ENCODE data around the gene ANXA9.

Gene ANXA9

GRCh38 chr1:150967936-150968335 lies 14.2 kb upstream of the ANXA9 start:
- no peak overlapping the region for H3K4me3 ChIP-seq (ENCODE audit: low read length)
- DNase-seq (ENCODE audit: low read depth) = no peak
- H3K4me1 ChIP-seq (ENCODE audit: control insufficient read depth, insufficient read depth, low read length) = peaks cover 26% of the 10 kb centered on the region
- H3K36me3 ChIP-seq (ENCODE audit: control insufficient read depth, insufficient read depth, low read length, severe bottlenecking) = peaks cover 61% of the 10 kb centered on the region
- no peaks in the 10 kb centered on the region for H3K27me3 ChIP-seq (replicated peaks; ENCODE audit: control insufficient read depth, insufficient read depth, low read length)
- H3K9me3 ChIP-seq (ENCODE audit: control insufficient read depth, low read length) = no peaks in the 10 kb centered on the region
- H3K9ac ChIP-seq (ENCODE audit: low read length) = no peak overlapping the region

GRCh38 chr1:150968491-150968890 lies 13.6 kb upstream of the ANXA9 start:
- H3K9ac ChIP-seq (ENCODE audit: low read length) = no peak overlapping the region
- H3K4me3 ChIP-seq (ENCODE audit: low read length) = no peak overlapping the region
- peaks cover 55% of the 10 kb centered on the region for H3K36me3 ChIP-seq (ENCODE audit: control insufficient read depth, insufficient read depth, low read length, severe bottlenecking)
- H3K4me1 ChIP-seq (ENCODE audit: control insufficient read depth, insufficient read depth, low read length) = peaks cover 32% of the 10 kb centered on the region
- DNase-seq (ENCODE audit: low read depth) = no peak
- no peaks in the 10 kb centered on the region for H3K9me3 ChIP-seq (ENCODE audit: control insufficient read depth, low read length)
- no peaks in the 10 kb centered on the region for H3K27me3 ChIP-seq (replicated peaks; ENCODE audit: control insufficient read depth, insufficient read depth, low read length)

- H3K4me1 ChIP-seq (ENCODE audit: control insufficient read depth, insufficient read depth, low read length) = peaks cover 32% of the 10 kb centered on the region
- no peak for DNase-seq (ENCODE audit: low read depth)
- no peaks in the 10 kb centered on the region for H3K9me3 ChIP-seq (ENCODE audit: control insufficient read depth, low read length)
- no peak overlapping the region for H3K9ac ChIP-seq (ENCODE audit: low read length)
- H3K4me3 ChIP-seq (ENCODE audit: low read length) = no peak overlapping the region
- H3K27me3 ChIP-seq (replicated peaks; ENCODE audit: control insufficient read depth, insufficient read depth, low read length) = no peaks in the 10 kb centered on the region
- H3K36me3 ChIP-seq (ENCODE audit: control insufficient read depth, insufficient read depth, low read length, severe bottlenecking) = peaks cover 44% of the 10 kb centered on the region
Measured at GRCh38 chr1:150969626-150970025, 12.5 kb upstream of the ANXA9 start.

- Histone ChIP-seq H3K4me1 (ENCODE audit: control insufficient read depth, insufficient read depth, low read length) (peaks cover 32% of the 10 kb centered on the region), H3K9me3 (ENCODE audit: control insufficient read depth, low read length) (no peaks in the 10 kb centered on the region), H3K36me3 (ENCODE audit: control insufficient read depth, insufficient read depth, low read length, severe bottlenecking) (peaks cover 30% of the 10 kb centered on the region), H3K4me3 (ENCODE audit: low read length) (peak overlapping the region; percentile 91), H3K9ac (ENCODE audit: low read length) (peak overlapping the region; percentile 94), H3K27me3 (replicated peaks; ENCODE audit: control insufficient read depth, insufficient read depth, low read length) (no peaks in the 10 kb centered on the region)
- peak; percentile 84 for DNase-seq (ENCODE audit: low read depth)
Measured at GRCh38 chr1:150970808-150971582, 11.1 kb upstream of the ANXA9 start.

GRCh38 chr1:150971583-150972416 lies 10.3 kb upstream of the ANXA9 start:
- peak overlapping the region; percentile 91 for H3K4me3 ChIP-seq (ENCODE audit: low read length)
- H3K36me3 ChIP-seq (ENCODE audit: control insufficient read depth, insufficient read depth, low read length, severe bottlenecking) = peaks cover 22% of the 10 kb centered on the region
- peak; percentile 23 for DNase-seq (ENCODE audit: low read depth)
- H3K27me3 ChIP-seq (replicated peaks; ENCODE audit: control insufficient read depth, insufficient read depth, low read length) = no peaks in the 10 kb centered on the region
- peaks cover 32% of the 10 kb centered on the region for H3K4me1 ChIP-seq (ENCODE audit: control insufficient read depth, insufficient read depth, low read length)
- no peaks in the 10 kb centered on the region for H3K9me3 ChIP-seq (ENCODE audit: control insufficient read depth, low read length)
- H3K9ac ChIP-seq (ENCODE audit: low read length) = peak overlapping the region; percentile 94

DNA sequence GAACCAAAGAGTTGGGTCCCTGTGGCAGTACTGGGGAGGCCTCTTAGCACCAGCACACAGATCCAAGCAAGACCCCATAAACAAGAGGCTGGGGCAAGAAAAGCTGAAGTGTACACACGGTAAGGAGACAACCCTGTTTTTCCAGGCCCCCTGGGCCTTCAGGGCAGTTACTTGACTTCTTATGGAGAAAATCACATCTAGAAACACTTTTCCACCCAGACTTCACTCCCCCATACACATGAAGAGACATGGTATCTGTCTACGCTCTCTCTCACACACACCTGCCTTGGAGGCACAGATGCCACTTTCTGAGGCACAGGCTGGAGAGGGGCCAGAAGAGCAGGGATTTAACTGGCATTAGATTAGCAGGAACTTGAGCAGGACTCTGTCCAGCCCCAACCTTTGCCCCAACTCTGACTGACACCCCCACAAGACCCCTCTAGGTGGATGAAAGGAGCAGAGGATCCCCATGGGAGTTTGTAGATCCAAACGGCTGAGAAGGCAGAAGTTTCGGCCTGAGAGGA lies 9.6 kb upstream of the ANXA9 start:
- Histone ChIP-seq H3K36me3 (ENCODE audit: control insufficient read depth, insufficient read depth, low read length, severe bottlenecking) (peaks cover 15% of the 10 kb centered on the region), H3K4me1 (ENCODE audit: control insufficient read depth, insufficient read depth, low read length) (peaks cover 36% of the 10 kb centered on the region), H3K9ac (ENCODE audit: low read length) (peak overlapping the region; percentile 94), H3K4me3 (ENCODE audit: low read length) (peak overlapping the region; percentile 91), H3K9me3 (ENCODE audit: control insufficient read depth, low read length) (no peaks in the 10 kb centered on the region), H3K27me3 (replicated peaks; ENCODE audit: control insufficient read depth, insufficient read depth, low read length) (no peaks in the 10 kb centered on the region)
- peak; percentile 23 for DNase-seq (ENCODE audit: low read depth)

DNA sequence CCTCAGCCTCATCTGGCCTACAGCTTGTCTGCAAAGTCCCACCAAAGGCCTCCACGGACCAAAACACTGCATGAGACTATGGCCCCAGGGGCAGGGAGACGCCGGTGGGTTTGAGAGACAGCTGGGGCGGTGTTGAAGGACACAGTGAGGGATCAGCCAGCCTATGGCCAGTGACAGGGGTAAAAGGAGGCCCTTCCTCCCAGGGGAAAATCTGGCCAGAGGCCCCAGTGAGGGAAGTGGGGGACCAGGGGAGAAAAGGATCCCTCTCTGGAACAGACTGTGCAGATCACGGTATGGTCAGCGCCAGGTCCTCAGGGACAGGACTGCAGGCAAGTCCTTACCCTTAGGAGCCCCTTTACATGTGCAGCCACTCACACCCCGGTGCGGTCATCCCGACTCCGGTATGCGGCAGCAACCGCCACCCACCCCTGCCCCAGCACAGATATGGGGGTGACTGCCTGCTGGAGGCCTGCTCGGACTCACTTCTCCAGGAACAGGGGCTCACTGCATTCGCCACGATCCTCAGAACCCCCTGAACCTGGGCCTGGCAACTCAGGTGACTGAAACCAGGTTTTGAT lies 8.7 kb upstream of the ANXA9 start:
- Histone ChIP-seq H3K9ac (ENCODE audit: low read length) (peak overlapping the region; percentile 94), H3K4me3 (ENCODE audit: low read length) (peak overlapping the region; percentile 91), H3K4me1 (ENCODE audit: control insufficient read depth, insufficient read depth, low read length) (peaks cover 37% of the 10 kb centered on the region), H3K9me3 (ENCODE audit: control insufficient read depth, low read length) (no peaks in the 10 kb centered on the region), H3K27me3 (replicated peaks; ENCODE audit: control insufficient read depth, insufficient read depth, low read length) (no peaks in the 10 kb centered on the region), H3K36me3 (ENCODE audit: control insufficient read depth, insufficient read depth, low read length, severe bottlenecking) (peaks cover 7% of the 10 kb centered on the region)
- peak; percentile 45 for DNase-seq (ENCODE audit: low read depth)

DNA sequence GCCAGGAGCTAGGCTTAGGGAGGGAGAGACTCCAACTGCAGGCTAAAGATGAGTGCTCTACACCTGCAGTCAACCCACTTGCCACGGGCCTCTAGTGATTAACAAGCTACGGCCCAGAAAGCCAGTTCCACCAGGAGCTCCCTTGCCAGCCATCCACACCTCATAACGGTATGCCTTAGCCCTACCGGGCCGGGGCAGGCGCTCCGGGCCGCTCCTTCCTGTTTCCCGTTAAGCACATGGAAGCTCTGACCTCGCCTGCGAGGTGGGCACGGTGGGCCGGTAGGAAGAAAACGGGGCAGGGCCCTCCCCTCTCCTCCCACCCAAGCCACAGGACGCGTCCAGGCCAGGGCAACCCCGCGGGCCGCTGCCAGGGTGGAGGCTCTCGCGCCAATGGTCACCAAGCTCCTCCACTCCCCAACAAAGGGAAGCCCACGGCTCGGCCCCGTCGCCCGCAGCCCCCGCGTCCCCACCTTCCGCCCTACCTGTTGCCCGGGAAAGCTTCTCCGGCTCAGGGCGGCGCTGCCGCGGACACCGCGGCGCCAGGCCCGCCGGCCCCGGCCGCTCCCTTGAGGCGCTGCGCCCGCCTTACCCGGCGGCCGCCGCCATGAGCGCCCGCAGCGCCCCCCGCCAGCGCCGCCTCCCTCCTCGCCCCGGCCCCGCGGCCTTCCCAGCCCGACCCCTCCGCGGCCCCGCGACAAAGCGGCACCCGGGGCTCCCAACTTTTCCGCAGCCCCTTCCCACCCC lies 8.1 kb upstream of the ANXA9 start:
- H3K9me3 ChIP-seq (ENCODE audit: control insufficient read depth, low read length) = no peaks in the 10 kb centered on the region
- peak; percentile 70 for DNase-seq (ENCODE audit: low read depth)
- H3K36me3 ChIP-seq (ENCODE audit: control insufficient read depth, insufficient read depth, low read length, severe bottlenecking) = peaks cover under 1% of the 10 kb centered on the region
- H3K4me1 ChIP-seq (ENCODE audit: control insufficient read depth, insufficient read depth, low read length) = peaks cover 38% of the 10 kb centered on the region
- peak overlapping the region; percentile 91 for H3K4me3 ChIP-seq (ENCODE audit: low read length)
- H3K9ac ChIP-seq (ENCODE audit: low read length) = peak overlapping the region; percentile 94
- H3K27me3 ChIP-seq (replicated peaks; ENCODE audit: control insufficient read depth, insufficient read depth, low read length) = no peaks in the 10 kb centered on the region

GRCh38 chr1:150974580-150975478 lies 7.3 kb upstream of the ANXA9 start, which contains the start of gene CERS2:
TSS of gene CERS2 (minus strand) at chr1:150974835. CDS start at chr1:150969090, 5,745 bp downstream.
- Histone ChIP-seq H3K9me3 (ENCODE audit: control insufficient read depth, low read length) (no peaks in the 10 kb centered on the region), H3K27me3 (replicated peaks; ENCODE audit: control insufficient read depth, insufficient read depth, low read length) (no peaks in the 10 kb centered on the region), H3K4me1 (ENCODE audit: control insufficient read depth, insufficient read depth, low read length) (peaks cover 42% of the 10 kb centered on the region), H3K4me3 (ENCODE audit: low read length) (peak within 1 kb of the TSS; percentile 91), H3K36me3 (ENCODE audit: control insufficient read depth, insufficient read depth, low read length, severe bottlenecking) (no peaks in the 10 kb centered on the region), H3K9ac (ENCODE audit: low read length) (peak within 1 kb of the TSS; percentile 94)
- DNase-seq (ENCODE audit: low read depth) = peak; percentile 96

- Histone ChIP-seq H3K27me3 (replicated peaks; ENCODE audit: control insufficient read depth, insufficient read depth, low read length) (no peaks in the 10 kb centered on the region), H3K9me3 (ENCODE audit: control insufficient read depth, low read length) (no peaks in the 10 kb centered on the region), H3K4me3 (ENCODE audit: low read length) (no peak overlapping the region), H3K4me1 (ENCODE audit: control insufficient read depth, insufficient read depth, low read length) (peaks cover 35% of the 10 kb centered on the region), H3K9ac (ENCODE audit: low read length) (no peak overlapping the region), H3K36me3 (ENCODE audit: control insufficient read depth, insufficient read depth, low read length, severe bottlenecking) (no peaks in the 10 kb centered on the region)
- no peak for DNase-seq (ENCODE audit: low read depth)
Measured at GRCh38 chr1:150976401-150976821, 5.7 kb upstream of the ANXA9 start.

Measured in adipocyte (in vitro differentiated cells).